Measurements from ENCODE around the gene PHKA1.

GRCh38 chrX:72540318-72540717 lies 173.8 kb downstream of the PHKA1 start:
- no peak for TF ChIP-seq POLR2A (IDR thresholded peaks at IDR 0.05; ENCODE audit: low read length)
- TF ChIP-seq PBX3 (IDR thresholded peaks at IDR 0.05) = no peak
- peak; percentile 45 for TF ChIP-seq CTCF (IDR thresholded peaks at IDR 0.05)
- no peak for TF ChIP-seq HMGXB4 (CRISPR knock-in tag; IDR thresholded peaks at IDR 0.05; ENCODE audit: borderline replicate concordance)
- no peak for TF ChIP-seq MAZ (IDR thresholded peaks at IDR 0.05; ENCODE audit: borderline replicate concordance, low read depth, low read length)
- no peak for TF ChIP-seq ZC3H11A (IDR thresholded peaks at IDR 0.05)
- 0 out of 3 replicates have a peak, but pooled peaks have one; percentile 24 for TF ChIP-seq SMC3 (IDR thresholded peaks at IDR 0.05)
- TF ChIP-seq POLR2AphosphoS2 (conservative IDR thresholded peaks at IDR 0.05; ENCODE audit: low read length) = no peak
- TF ChIP-seq REST (IDR thresholded peaks at IDR 0.05) = no peak
- TF ChIP-seq CHD2 (IDR thresholded peaks at IDR 0.05; ENCODE audit: low read length, partially characterized antibody) = no peak
- no peak for TF ChIP-seq JUN (IDR thresholded peaks at IDR 0.05)
- TF ChIP-seq EP300 (IDR thresholded peaks at IDR 0.05) = no peak
- TF ChIP-seq BHLHE40 (IDR thresholded peaks at IDR 0.05; ENCODE audit: low read depth, low read length) = no peak
- TF ChIP-seq BCL3 (IDR thresholded peaks at IDR 0.05) = no peak
